GM06990 (cell line): ENCODE measurements around the gene CDH4.

Experiments used
- DNase-seq: peaks from one replicate; pipeline ENCODE4 v3.0.0-alpha.2; 2011; ENCODE audit not compliant: insufficient read length; ENCODE audit errors: extremely low read depth
- H3K27me3 ChIP-seq: replicated peaks from 2 replicates; pipeline ENCODE4 v1.6.0; 2011; ENCODE audit warnings: low read length; ENCODE audit not compliant: control insufficient read depth, insufficient read depth
- H3K36me3 ChIP-seq: 2 replicates; pipeline ENCODE4 v1.5.1; 2011; ENCODE audit warnings: low read length; ENCODE audit not compliant: control insufficient read depth, insufficient read depth
- H3K4me3 ChIP-seq: replicated peaks from 2 replicates; pipeline ENCODE4 v1.5.1; 2011; ENCODE audit warnings: low read depth, mild to moderate bottlenecking, control low read depth, low read length
- TF ChIP-seq, protein P1 (sequence below): IDR thresholded peaks from 2 replicates; pipeline ENCODE4 v1.5.1; 2011; ENCODE audit warnings: low read length, control low read depth, mild to moderate bottlenecking, inconsistent platforms; ENCODE audit not compliant: insufficient read depth, poor library complexity, severe bottlenecking

The CDH4 gene

DNA sequence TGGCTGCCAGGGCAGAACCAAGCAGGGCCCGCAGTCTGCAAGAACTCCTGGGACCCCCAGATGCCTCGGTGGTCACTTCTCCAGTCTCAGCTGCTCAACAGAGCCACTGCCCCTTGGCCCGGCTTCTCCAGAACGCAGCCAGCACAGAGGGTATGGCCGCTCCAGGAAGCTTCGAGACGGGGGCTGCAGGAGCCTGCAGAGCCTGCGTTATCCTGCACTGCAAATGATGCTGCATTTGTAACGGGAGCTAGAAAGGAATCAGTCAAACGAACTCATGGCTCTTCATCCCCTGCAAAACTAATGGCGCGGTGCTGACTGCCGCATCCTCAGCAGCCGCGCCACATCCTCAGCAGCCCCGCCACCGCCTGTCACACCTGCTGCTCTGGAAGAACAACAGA lies 558.7 kb downstream of the CDH4 start:
- no peak overlapping the region for H3K4me3 ChIP-seq
- H3K27me3 ChIP-seq, result no peaks in the 10 kb centered on the region
- TF ChIP-seq, protein P1, sequence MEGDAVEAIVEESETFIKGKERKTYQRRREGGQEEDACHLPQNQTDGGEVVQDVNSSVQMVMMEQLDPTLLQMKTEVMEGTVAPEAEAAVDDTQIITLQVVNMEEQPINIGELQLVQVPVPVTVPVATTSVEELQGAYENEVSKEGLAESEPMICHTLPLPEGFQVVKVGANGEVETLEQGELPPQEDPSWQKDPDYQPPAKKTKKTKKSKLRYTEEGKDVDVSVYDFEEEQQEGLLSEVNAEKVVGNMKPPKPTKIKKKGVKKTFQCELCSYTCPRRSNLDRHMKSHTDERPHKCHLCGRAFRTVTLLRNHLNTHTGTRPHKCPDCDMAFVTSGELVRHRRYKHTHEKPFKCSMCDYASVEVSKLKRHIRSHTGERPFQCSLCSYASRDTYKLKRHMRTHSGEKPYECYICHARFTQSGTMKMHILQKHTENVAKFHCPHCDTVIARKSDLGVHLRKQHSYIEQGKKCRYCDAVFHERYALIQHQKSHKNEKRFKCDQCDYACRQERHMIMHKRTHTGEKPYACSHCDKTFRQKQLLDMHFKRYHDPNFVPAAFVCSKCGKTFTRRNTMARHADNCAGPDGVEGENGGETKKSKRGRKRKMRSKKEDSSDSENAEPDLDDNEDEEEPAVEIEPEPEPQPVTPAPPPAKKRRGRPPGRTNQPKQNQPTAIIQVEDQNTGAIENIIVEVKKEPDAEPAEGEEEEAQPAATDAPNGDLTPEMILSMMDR, result no peak
- no peak for DNase-seq
- no peaks in the 10 kb centered on the region for H3K36me3 ChIP-seq

DNA sequence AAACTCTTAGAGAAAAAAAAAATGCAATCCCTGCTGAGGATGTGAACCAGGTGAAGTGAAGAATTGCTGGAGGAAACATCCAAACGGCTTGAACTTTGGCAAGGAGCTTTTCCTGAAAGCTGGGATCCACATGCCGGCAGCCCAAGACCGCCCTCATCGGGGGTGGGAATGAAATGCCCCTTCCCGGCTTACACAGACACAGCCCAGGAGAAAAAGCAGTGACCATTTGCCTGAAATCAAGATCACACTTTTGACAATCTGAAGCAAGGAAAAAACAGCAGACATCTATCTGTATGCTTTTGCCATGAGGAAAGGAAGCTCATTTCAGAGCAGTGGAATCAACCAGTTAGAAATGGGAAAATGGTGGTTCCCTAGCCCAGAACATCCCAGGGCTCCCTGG lies 559.1 kb downstream of the CDH4 start:
- TF ChIP-seq, protein P1, result no peak
- Histone ChIP-seq H3K27me3 (no peaks in the 10 kb centered on the region), H3K4me3 (no peak overlapping the region), H3K36me3 (no peaks in the 10 kb centered on the region)
- no peak for DNase-seq

DNA sequence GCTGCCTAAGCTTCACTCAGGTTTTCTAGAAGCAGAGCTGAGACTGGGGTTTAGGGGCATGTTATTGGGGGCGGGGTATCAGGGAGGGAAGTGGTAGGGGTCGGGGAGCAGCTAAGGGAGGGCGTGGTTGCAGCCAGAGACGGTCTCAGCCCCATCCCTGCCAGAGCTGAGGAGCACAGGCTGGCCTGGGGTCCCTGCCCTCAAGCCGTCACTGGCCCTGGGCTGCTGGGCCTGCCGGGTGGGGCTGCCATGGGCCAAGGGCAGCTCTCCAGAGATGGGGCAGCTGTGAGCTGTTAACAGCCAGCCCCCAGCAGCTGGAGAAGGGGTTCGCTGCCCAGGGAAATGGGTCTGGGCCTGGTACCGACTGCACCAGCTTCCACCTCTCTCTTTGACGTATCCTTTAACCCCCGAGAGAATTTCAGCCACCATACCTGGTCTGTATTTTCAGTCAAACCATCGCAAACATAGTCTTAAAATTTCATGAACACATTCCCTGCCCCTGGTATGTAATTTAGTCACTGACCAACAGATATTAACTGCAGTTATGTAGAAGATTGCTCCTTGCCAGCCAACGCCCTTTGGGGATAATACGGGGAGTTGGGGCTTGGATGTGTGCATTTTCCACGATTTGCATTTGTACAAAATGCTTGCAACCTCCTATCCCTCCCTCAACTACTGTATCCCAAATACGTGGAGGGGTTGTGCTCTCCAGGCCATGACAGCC lies 560.2 kb downstream of the CDH4 start:
- Histone ChIP-seq H3K27me3 (no peaks in the 10 kb centered on the region), H3K36me3 (no peaks in the 10 kb centered on the region), H3K4me3 (no peak overlapping the region)
- no peak for DNase-seq
- TF ChIP-seq, protein P1, result no peak

DNA sequence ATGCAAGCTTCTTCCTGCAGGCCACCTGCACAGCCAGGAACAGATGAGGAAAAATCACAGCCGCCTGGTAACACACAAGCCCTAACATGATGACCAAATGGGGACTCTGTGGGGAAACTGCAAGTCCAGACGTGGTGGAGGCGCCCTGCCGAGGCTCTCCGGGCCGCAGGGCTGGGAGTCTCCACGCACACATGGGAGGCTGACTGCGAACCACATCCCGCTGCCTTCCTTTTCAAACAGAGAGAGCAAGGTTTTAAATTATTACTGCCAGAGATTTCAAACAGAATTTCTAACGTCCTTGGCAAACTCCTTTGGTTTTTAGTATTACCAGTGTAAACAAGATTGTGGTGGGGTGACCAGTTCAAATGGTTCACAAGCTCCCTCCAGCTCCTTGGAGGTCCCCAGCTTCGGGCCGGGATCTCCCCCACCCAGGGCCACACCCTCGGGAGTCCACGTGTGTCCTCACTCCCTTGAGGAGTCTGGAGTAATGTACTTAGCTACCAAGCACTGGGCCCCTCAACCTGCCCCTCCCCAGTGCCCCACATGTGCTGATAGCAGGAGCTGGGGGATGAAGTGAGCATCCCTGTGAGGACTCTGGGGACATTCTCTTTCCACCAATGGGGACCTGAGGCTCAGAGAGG lies 560.9 kb downstream of the CDH4 start:
- no peaks in the 10 kb centered on the region for H3K27me3 ChIP-seq
- no peaks in the 10 kb centered on the region for H3K36me3 ChIP-seq
- no peak overlapping the region for H3K4me3 ChIP-seq
- TF ChIP-seq, protein P1, result no peak
- no peak for DNase-seq

DNA sequence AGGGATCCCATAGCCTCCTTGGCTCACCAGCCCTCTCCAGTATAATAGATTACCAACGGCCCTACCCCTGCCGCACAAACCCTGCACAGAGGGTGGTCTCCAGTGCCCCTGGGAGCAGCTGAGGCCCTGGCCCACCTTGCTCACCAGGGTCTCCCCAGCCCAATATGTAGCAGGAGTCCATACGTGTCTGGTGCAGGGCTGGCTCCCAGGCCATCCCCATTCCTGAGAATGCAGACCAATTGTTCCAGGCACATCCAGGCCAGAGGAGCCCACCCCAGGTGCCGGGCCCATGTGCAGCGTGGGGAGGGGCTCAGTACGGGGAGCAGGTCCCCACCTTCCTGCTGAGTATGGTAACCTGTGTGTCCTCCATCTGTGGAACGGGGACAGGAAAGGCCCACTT lies 561.7 kb downstream of the CDH4 start:
- DNase-seq, result no peak
- Histone ChIP-seq H3K27me3 (no peaks in the 10 kb centered on the region), H3K36me3 (no peaks in the 10 kb centered on the region), H3K4me3 (no peak overlapping the region)
- TF ChIP-seq, protein P1, result no peak
